ENCODE measurements around the gene LRRN2.
"Not testable (repeated sequence)": the region's sequence is repeated elsewhere in the genome, so short reads cannot be mapped to it uniquely, and the experiment has no call there.

LRRN2 gene

DNA sequence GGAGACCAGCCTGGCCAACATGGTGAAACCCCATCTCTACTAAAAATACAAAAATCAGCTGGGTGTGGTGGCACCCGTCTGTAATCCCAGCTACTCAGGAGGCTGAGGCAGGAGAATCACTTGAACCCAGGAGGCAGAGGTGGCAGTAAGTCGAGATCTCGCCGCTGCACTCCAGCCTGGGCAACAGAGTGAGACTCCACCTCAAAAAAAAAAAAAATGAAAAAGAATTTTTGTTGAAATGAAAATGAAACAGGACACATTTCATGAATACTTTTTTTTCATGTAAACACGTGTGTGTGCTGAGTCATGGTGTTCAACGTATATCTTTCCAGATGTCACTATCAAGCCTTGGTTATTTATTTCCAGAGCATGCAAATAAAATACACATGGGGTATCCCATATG lies 5.8 kb upstream of the LRRN2 start:
- H3K4me1 ChIP-seq (ENCODE audit: insufficient read depth, low read length); H3K9me3 ChIP-seq (ENCODE audit: control insufficient read depth, insufficient read depth, low read length); H3K9ac ChIP-seq (ENCODE audit: low read depth, low read length); H3K36me3 ChIP-seq (ENCODE audit: insufficient read depth, low read length): not testable (repeated sequence)

DNA sequence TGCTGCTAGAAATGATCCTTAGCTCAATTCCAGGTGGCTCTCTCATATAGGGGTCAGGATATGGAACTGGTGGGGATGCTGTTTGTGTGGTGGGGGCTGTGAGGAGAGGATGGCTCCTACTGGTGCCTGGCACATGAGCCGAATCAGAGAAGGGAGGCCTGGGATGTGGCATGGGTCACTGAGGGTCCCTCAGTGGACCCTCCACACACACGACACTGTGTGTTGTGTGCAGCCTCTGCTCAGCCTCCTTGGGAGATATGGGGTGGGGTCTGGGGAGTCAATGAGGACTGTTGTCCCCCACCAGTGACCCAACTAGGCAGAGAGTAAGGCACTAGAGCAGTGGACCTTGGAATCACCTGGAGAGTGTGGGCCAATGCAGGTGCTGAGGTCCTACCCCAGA lies 3.2 kb upstream of the LRRN2 start:
- no peaks in the 10 kb centered on the region for H3K36me3 ChIP-seq (ENCODE audit: insufficient read depth, low read length)
- H3K4me1 ChIP-seq (ENCODE audit: insufficient read depth, low read length), result peaks cover 12% of the 10 kb centered on the region
- no peak overlapping the region for H3K9ac ChIP-seq (ENCODE audit: low read depth, low read length)
- no peaks in the 10 kb centered on the region for H3K9me3 ChIP-seq (ENCODE audit: control insufficient read depth, insufficient read depth, low read length)

DNA sequence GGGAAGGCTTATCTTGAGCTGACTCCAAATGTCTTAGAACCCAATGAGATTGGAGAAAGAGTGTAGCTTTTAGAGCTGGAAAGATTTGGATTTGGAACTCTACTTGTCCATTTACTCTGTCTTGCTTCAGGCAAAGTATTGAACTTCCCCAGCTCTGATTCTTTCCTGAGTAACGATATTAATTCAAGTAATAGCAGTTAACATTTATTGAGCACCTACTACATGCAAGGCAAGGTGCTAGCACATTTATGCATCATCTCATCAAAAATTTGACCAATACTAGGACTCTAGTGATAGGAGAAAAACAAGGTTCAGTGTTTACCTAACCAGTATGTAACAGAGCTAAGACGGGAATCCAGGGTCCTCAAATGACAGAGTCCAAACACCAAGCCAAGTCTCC lies 2.5 kb upstream of the LRRN2 start:
- Histone ChIP-seq H3K9ac (ENCODE audit: low read depth, low read length) (no peak overlapping the region), H3K36me3 (ENCODE audit: insufficient read depth, low read length) (no peaks in the 10 kb centered on the region), H3K9me3 (ENCODE audit: control insufficient read depth, insufficient read depth, low read length) (no peaks in the 10 kb centered on the region), H3K4me1 (ENCODE audit: insufficient read depth, low read length) (peaks cover 8% of the 10 kb centered on the region)

DNA sequence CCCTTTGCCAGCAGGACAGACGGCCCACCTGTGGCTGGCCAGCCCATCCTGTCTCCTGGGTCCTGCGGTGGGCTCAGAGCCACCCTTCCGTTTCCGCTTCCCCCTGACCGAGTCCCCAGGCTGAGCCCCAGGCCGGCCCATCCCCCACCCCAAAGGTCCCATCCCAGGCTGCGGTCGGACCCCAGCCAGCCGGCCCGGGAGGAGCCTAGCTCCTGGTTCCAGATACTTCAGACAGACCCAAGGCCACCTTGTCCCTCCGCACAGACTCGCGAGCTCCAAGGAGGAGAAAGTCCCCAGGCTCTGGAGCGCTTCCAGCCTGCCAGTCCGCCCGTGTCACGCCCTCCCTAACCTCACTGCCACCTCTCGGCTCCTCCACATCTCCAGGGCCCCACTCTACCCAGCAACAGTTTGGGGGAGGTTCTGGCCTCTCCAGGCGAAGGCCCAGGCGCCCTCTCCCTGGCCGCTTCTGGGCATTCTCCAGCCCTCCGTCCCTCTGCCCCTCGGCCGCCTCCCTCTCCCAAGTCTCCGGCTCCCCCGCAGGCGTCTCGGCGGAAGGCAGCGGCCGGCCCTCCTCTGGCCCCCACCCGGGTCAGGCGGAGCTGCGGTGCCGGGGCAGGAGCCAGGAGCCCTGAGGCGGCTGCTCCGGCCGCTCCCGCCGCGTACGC lies 835 bp downstream of the LRRN2 start:
- H3K4me1 ChIP-seq (ENCODE audit: insufficient read depth, low read length), result peaks cover 8% of the 10 kb centered on the region
- no peaks in the 10 kb centered on the region for H3K36me3 ChIP-seq (ENCODE audit: insufficient read depth, low read length)
- peak overlapping the region; percentile 84 for H3K9ac ChIP-seq (ENCODE audit: low read depth, low read length)
- no peaks in the 10 kb centered on the region for H3K9me3 ChIP-seq (ENCODE audit: control insufficient read depth, insufficient read depth, low read length)

DNA sequence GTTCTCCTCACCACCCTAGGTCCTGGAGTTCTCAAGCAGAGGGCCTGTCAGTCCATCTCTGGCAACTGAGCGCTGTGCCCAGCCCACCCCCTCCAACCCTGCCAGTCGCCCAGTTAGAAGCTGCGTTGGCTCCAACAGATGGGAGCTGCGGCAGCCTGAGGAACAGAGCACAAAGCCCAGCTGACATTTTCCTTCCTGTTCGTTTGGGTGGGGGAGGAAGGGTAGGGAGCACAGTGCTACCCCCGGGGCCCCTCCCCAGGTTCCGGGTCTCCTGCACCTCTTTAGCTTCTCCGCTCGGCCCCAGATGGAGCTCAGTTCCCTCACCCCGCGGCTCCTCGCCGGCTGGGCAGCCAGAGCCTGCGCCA lies 1.4 kb downstream of the LRRN2 start:
- Histone ChIP-seq H3K4me1 (ENCODE audit: insufficient read depth, low read length) (peaks cover 8% of the 10 kb centered on the region), H3K9me3 (ENCODE audit: control insufficient read depth, insufficient read depth, low read length) (no peaks in the 10 kb centered on the region)

GRCh38 chr1:204683284-204684205 lies 2.0 kb downstream of the LRRN2 start:
- no peaks in the 10 kb centered on the region for H3K9me3 ChIP-seq (ENCODE audit: control insufficient read depth, insufficient read depth, low read length)
- H3K36me3 ChIP-seq (ENCODE audit: insufficient read depth, low read length), result no peaks in the 10 kb centered on the region
- peak overlapping the region; percentile 84; the same call in 1 of the 2 replicates for H3K9ac ChIP-seq (ENCODE audit: low read depth, low read length)
- peaks cover 8% of the 10 kb centered on the region for H3K4me1 ChIP-seq (ENCODE audit: insufficient read depth, low read length)

More for the DNA sequence above, 1.4 kb downstream of the LRRN2 start:
- H3K9ac ChIP-seq (ENCODE audit: low read depth, low read length), result peak overlapping the region; percentile 84
- H3K36me3 ChIP-seq (ENCODE audit: insufficient read depth, low read length), result no peaks in the 10 kb centered on the region

DNA sequence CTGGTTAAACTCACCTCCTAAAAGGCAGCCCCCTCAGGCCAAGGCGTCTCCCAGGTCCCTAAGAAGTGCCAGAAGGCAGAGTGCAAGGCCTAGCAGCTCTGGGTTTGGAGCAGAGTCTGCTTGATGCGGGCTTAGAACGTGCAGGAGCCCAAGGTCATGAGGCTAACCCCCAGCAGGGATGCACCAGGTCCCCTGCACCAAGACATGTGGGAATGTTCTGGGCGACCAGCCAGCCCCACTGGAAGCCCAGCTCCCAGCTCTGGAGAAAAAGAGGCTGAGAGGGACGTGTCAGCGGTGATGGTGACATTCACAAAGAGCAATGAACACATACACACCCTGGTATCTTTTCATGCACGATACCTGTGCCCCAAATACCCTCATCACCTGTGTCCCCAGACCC lies 5.1 kb downstream of the LRRN2 start:
- Histone ChIP-seq H3K9me3 (ENCODE audit: control insufficient read depth, insufficient read depth, low read length) (no peaks in the 10 kb centered on the region), H3K4me1 (ENCODE audit: insufficient read depth, low read length) (peaks cover 8% of the 10 kb centered on the region), H3K9ac (ENCODE audit: low read depth, low read length) (no peak overlapping the region), H3K36me3 (ENCODE audit: insufficient read depth, low read length) (no peaks in the 10 kb centered on the region)

DNA sequence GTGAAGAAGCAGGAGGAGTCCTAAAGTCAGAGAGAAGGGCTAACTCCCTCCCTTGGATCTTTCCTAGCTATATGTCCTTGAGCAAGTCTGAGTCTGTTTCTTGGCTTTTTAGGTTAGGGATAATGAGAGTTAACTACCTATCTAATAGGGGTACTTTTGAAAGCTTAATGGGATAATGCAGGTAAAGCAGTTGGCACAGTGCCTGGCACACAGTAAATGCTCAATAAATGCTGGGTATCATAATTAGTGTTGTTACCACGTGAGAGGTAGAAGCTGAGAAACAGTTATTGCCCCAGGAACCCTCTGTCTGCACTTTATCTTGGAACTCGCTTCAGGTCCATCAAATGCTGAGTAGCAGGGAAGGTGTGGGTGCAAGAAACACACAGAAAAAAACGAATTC lies 5.5 kb downstream of the LRRN2 start:
- peaks cover 8% of the 10 kb centered on the region for H3K4me1 ChIP-seq (ENCODE audit: insufficient read depth, low read length)
- H3K9me3 ChIP-seq (ENCODE audit: control insufficient read depth, insufficient read depth, low read length), result no peaks in the 10 kb centered on the region
- H3K36me3 ChIP-seq (ENCODE audit: insufficient read depth, low read length), result no peaks in the 10 kb centered on the region
- no peak overlapping the region for H3K9ac ChIP-seq (ENCODE audit: low read depth, low read length)

DNA sequence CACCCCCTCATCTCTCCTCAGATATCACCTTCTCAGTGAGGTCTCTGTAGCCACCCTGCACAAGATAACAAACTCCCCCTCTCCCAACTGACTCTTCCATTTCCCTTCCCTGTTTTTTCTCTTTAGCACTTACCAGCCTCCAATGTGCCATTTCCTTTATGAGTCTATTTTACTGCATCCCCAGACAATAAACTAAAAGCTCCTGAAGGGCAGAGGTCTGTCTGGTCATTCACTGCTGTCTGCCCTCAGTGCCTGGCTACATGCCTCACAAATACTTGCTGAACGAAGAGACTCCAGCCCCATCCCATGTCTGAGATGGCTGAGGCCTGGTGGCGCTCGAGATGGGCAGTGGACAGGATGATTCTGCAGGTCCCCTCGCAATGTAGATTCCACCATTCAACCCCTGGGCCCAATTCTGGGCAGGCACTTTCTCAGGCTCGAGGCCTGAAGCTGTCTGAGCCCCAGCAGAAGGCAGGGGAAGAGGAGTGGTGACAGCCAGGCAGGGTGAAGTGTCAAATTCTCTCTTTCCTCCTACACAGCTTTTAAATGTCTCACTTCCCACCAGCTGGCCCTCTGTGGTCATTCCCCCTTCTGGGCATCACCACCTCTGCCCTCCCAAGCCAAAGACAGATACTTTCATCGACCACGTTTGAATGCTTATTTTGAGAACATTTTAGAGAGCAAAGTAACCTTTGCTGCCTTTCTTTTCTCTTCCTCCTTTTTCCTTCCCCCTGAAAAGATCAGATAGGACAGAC lies 6.6 kb downstream of the LRRN2 start:
- Histone ChIP-seq H3K4me1 (ENCODE audit: insufficient read depth, low read length) (peaks cover 6% of the 10 kb centered on the region), H3K36me3 (ENCODE audit: insufficient read depth, low read length) (no peaks in the 10 kb centered on the region), H3K9me3 (ENCODE audit: control insufficient read depth, insufficient read depth, low read length) (no peaks in the 10 kb centered on the region), H3K9ac (ENCODE audit: low read depth, low read length) (no peak overlapping the region)

- Histone ChIP-seq H3K36me3 (ENCODE audit: insufficient read depth, low read length) (no peaks in the 10 kb centered on the region), H3K9ac (ENCODE audit: low read depth, low read length) (no peak overlapping the region), H3K4me1 (ENCODE audit: insufficient read depth, low read length) (peaks cover 5% of the 10 kb centered on the region; the same call in 1 of the 2 replicates)
Observed at GRCh38 chr1:204677864-204678263, 7.7 kb downstream of the LRRN2 start.

GRCh38 chr1:204676043-204676442 lies 9.5 kb downstream of the LRRN2 start:
- no peaks in the 10 kb centered on the region for H3K9me3 ChIP-seq (ENCODE audit: control insufficient read depth, insufficient read depth, low read length)
- no peaks in the 10 kb centered on the region for H3K36me3 ChIP-seq (ENCODE audit: insufficient read depth, low read length)
- H3K4me1 ChIP-seq (ENCODE audit: insufficient read depth, low read length), result no peaks in the 10 kb centered on the region
- no peak overlapping the region for H3K9ac ChIP-seq (ENCODE audit: low read depth, low read length)

More at GRCh38 chr1:204677864-204678263, 7.7 kb downstream of the LRRN2 start:
- H3K9me3 ChIP-seq (ENCODE audit: control insufficient read depth, insufficient read depth, low read length), result no peaks in the 10 kb centered on the region

- Histone ChIP-seq H3K4me1 (ENCODE audit: insufficient read depth, low read length) (peaks cover 9% of the 10 kb centered on the region; the same call in 1 of the 2 replicates), H3K9ac (ENCODE audit: low read depth, low read length) (no peak overlapping the region), H3K9me3 (ENCODE audit: control insufficient read depth, insufficient read depth, low read length) (no peaks in the 10 kb centered on the region), H3K36me3 (ENCODE audit: insufficient read depth, low read length) (no peaks in the 10 kb centered on the region; the same call in 1 of the 2 replicates)
Observed at GRCh38 chr1:204673909-204674649, 11.5 kb downstream of the LRRN2 start.

DNA sequence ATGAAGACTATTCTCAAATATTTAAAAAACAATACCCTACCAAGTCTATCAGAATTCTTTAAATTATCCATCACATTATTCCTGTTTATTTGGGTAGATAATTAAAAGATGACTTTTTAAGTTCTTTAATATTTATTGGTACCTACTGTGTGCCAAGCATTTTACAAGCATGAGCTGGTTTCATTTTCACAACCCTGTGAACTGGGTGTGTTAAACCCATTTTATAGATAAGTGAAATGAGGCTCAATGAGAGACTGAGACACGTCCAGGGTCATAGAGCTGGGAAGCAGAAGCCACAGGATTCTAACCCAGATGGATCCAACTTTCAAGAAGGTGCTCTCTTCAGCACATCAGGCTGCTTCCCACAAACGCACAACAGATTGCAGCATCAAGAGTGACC lies 12.3 kb downstream of the LRRN2 start:
- H3K9ac ChIP-seq (ENCODE audit: low read depth, low read length), result no peak overlapping the region
- no peaks in the 10 kb centered on the region for H3K9me3 ChIP-seq (ENCODE audit: control insufficient read depth, insufficient read depth, low read length)
- H3K4me1 ChIP-seq (ENCODE audit: insufficient read depth, low read length), result peaks cover 9% of the 10 kb centered on the region; the same call in 1 of the 2 replicates
- H3K36me3 ChIP-seq (ENCODE audit: insufficient read depth, low read length), result no peaks in the 10 kb centered on the region; the same call in 1 of the 2 replicates
